ENCODE measurements around the gene BAIAP2L1. TPM values are rescaled to one million over a fixed set of nuclear protein-coding genes. Genes with fewer than 3 reads are reported as not detected.

BAIAP2L1 gene
- total and polyA plus RNA-seq, 2 of the 8 experiments (the other 6 are each of a cell fraction or from before 2014, with no cell fraction given) = 19.2 to 42.9 TPM

GRCh38 chr7:98250789-98251188 lies 150.1 kb downstream of the BAIAP2L1 start (continued):
- no peak for TF ChIP-seq MAFK (IDR thresholded peaks at IDR 0.05; ENCODE audit: low read depth, low read length)
- no peak for TF ChIP-seq FOSL1 (IDR thresholded peaks at IDR 0.05; ENCODE audit: insufficient read depth, low read depth, low read length)
- TF ChIP-seq SIX5 (IDR thresholded peaks at IDR 0.05; ENCODE audit: low read depth, low read length) = no peak
